Calu3 (cell line): ENCODE data around the gene TMF1. TPM values are rescaled to one million over a fixed set of nuclear protein-coding genes. Genes with fewer than 3 reads are reported as not detected.

ENCODE experiments used
- BruUV-seq: library from RNA; stranded (reverse); fragments of 400-500 nt; replicated peaks from 2 replicates; lab custom pipeline; 2021; lab: Mats Ljungman, UMichigan
- CTCF ChIA-PET: fragments of 300-600 bp; sonication (Branson Sonifier 250); formaldehyde crosslinking; loops from one replicate; lab custom pipeline; 2022; ENCODE audit warnings: antibody characterized with exemption; lab: Charles Lee
- DNase-seq: peaks from one replicate; pipeline ENCODE4 v3.0.0; 2022
- H3K27ac Mint-ChIP-seq: one replicate; pipeline ENCODE4 v1.8.0; 2022; ENCODE audit warnings: mixed read lengths; ENCODE audit not compliant: unreplicated experiment
- H3K27me3 Mint-ChIP-seq: one replicate; pipeline ENCODE4 v1.8.0; 2022; ENCODE audit warnings: mixed read lengths; ENCODE audit not compliant: unreplicated experiment
- H3K36me3 Mint-ChIP-seq: one replicate; pipeline ENCODE4 v1.8.0; 2022; ENCODE audit warnings: mild to moderate bottlenecking, moderate library complexity, mixed read lengths; ENCODE audit not compliant: insufficient read depth, unreplicated experiment
- H3K4me1 Mint-ChIP-seq: one replicate; pipeline ENCODE4 v1.8.0; 2022; ENCODE audit warnings: mild to moderate bottlenecking, low read depth, mixed read lengths; ENCODE audit not compliant: unreplicated experiment
- H3K4me3 Mint-ChIP-seq: one replicate; pipeline ENCODE4 v1.8.0; 2022; ENCODE audit warnings: mild to moderate bottlenecking, low read depth, moderate library complexity, mixed read lengths; ENCODE audit not compliant: unreplicated experiment
- H3K9me3 Mint-ChIP-seq: one replicate; pipeline ENCODE4 v1.8.0; 2022; ENCODE audit warnings: low read depth, mixed read lengths; ENCODE audit not compliant: unreplicated experiment
- intact Hi-C: fragments of 100-400 bp; cut with micrococcal nuclease; formaldehyde crosslinking; loops from one replicate; pipeline ENCODE4 v1.10.0; 2022; ENCODE audit not compliant: unreplicated experiment
- microRNA-seq: library from miRNA; unstranded; fragments of <30 nt; microRNA quantifications from one replicate; pipeline ENCODE4 v1.2.0, GENCODE V29; 2022
- total RNA-seq: library from RNA; stranded (reverse); gene quantifications from 2 replicates; pipeline ENCODE4 v1.2.3, GENCODE V29; 2022
- TF ChIP-seq, protein P1 (sequence below): fragments of 200-600 bp; IDR thresholded peaks from one replicate; pipeline ENCODE4 v1.8.0; 2022; ENCODE audit warnings: antibody characterized with exemption; ENCODE audit not compliant: unreplicated experiment

Gene TMF1
- total RNA-seq, 1 experiment from 2014 or later = 34.4 TPM

- H3K36me3 Mint-ChIP-seq = no peaks in the 10 kb centered on the region
- H3K27me3 Mint-ChIP-seq = peaks cover 46% of the 10 kb centered on the region
- no peaks in the 10 kb centered on the region for H3K9me3 Mint-ChIP-seq
- intact Hi-C loops = loop anchor here (1.0 to 10.0 kb wide), 3 partner anchors 78 to 1858 kb away; no protein-coding TSS in a partner anchor
- CTCF ChIA-PET = interaction anchor here (0.8 to 1.4 kb wide), 2 partner anchors 79 to 2000 kb away, joined by 3 to 4 read pairs; no protein-coding TSS in a partner anchor
- no peak overlapping the region for H3K4me3 Mint-ChIP-seq
- H3K27ac Mint-ChIP-seq = no peak overlapping the region
- peak; percentile 67 for DNase-seq
- TF ChIP-seq, protein P1, sequence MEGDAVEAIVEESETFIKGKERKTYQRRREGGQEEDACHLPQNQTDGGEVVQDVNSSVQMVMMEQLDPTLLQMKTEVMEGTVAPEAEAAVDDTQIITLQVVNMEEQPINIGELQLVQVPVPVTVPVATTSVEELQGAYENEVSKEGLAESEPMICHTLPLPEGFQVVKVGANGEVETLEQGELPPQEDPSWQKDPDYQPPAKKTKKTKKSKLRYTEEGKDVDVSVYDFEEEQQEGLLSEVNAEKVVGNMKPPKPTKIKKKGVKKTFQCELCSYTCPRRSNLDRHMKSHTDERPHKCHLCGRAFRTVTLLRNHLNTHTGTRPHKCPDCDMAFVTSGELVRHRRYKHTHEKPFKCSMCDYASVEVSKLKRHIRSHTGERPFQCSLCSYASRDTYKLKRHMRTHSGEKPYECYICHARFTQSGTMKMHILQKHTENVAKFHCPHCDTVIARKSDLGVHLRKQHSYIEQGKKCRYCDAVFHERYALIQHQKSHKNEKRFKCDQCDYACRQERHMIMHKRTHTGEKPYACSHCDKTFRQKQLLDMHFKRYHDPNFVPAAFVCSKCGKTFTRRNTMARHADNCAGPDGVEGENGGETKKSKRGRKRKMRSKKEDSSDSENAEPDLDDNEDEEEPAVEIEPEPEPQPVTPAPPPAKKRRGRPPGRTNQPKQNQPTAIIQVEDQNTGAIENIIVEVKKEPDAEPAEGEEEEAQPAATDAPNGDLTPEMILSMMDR = peak; percentile 66
- H3K4me1 Mint-ChIP-seq = no peaks in the 10 kb centered on the region
- no TSS peak for BruUV-seq
Measured at GRCh38 chr3:68972358-68972979, 79.7 kb downstream of the TMF1 start.

Small RNA genes within 50 kb of the gene (microRNA-seq; reads per million reads assigned to microRNA genes)
- 3.5 reads per million, percentile 4 among the genes with 10 or more reads in this experiment for gene MIR3136

Other genes with a start within 250 kb of the TMF1 start
- gene TAFA4, start 119.8 kb downstream of the TMF1 start, total RNA-seq = 0.69 TPM in 1 of 2 replicates, not detected in the other
- 16.8 and 21.0 TPM in 2 replicates for gene EOGT, start 38.6 kb downstream of the TMF1 start, total RNA-seq
- 55.9 and 64.2 TPM in 2 replicates for gene UBA3, start 28.0 kb upstream of the TMF1 start, total RNA-seq
- gene ARL6IP5, start 32.6 kb upstream of the TMF1 start, total RNA-seq = 65.5 and 76.9 TPM in 2 replicates
- gene LMOD3, start 70.3 kb upstream of the TMF1 start, total RNA-seq = not detected in 2 replicates